ENCODE data around the gene NELFCD.

The NELFCD gene

DNA sequence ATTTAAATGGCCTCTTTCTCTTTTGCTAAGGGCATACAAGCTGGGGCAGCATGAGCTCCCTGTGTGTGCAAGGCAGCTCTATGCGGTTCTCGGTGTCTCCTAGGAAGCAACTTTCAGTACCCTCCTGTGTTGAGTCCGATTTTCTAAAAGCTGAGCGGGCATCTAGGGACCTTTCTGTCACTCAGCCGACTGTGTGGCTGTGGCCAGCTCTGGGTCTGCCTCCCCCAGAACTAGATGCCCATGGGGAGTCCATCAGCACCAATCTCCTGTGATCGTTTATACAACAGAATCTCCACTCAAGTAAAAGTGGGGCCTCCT lies 7.5 kb downstream of the NELFCD start:
- TF ChIP-seq POLR2A (IDR thresholded peaks at IDR 0.05; ENCODE audit: low read depth, low read length) (no peak), TAF1 (IDR thresholded peaks at IDR 0.05; ENCODE audit: borderline replicate concordance, low read depth, low read length) (no peak), POLR2AphosphoS5 (IDR thresholded peaks at IDR 0.05; ENCODE audit: low read depth, low read length) (no peak)
- FAIRE-seq (no peak), DNase-seq (ENCODE audit: insufficient read length) (no peak)

GRCh38 chr20:58989196-58989595 lies 8.1 kb downstream of the NELFCD start:
- DNase-seq (ENCODE audit: insufficient read length) = no peak
- TF ChIP-seq POLR2AphosphoS5 (IDR thresholded peaks at IDR 0.05; ENCODE audit: low read depth, low read length) = no peak
- TF ChIP-seq TAF1 (IDR thresholded peaks at IDR 0.05; ENCODE audit: borderline replicate concordance, low read depth, low read length) = no peak
- TF ChIP-seq POLR2A (IDR thresholded peaks at IDR 0.05; ENCODE audit: low read depth, low read length) = no peak
- no peak for FAIRE-seq

- TF ChIP-seq POLR2AphosphoS5 (IDR thresholded peaks at IDR 0.05; ENCODE audit: low read depth, low read length) (no peak), POLR2A (IDR thresholded peaks at IDR 0.05; ENCODE audit: low read depth, low read length) (no peak), TAF1 (IDR thresholded peaks at IDR 0.05; ENCODE audit: borderline replicate concordance, low read depth, low read length) (no peak)
- DNase-seq (ENCODE audit: insufficient read length) (no peak), FAIRE-seq (no peak)
Observed at GRCh38 chr20:58990651-58991445, 9.8 kb downstream of the NELFCD start.

- FAIRE-seq = no peak
- TF ChIP-seq TAF1 (IDR thresholded peaks at IDR 0.05; ENCODE audit: borderline replicate concordance, low read depth, low read length) (no peak), POLR2AphosphoS5 (IDR thresholded peaks at IDR 0.05; ENCODE audit: low read depth, low read length) (no peak), POLR2A (IDR thresholded peaks at IDR 0.05; ENCODE audit: low read depth, low read length) (no peak; the same call in 1 of the 2 replicates)
- DNase-seq (ENCODE audit: insufficient read length) = no peak
Observed at GRCh38 chr20:58991715-58992114, 10.7 kb downstream of the NELFCD start.

DNA sequence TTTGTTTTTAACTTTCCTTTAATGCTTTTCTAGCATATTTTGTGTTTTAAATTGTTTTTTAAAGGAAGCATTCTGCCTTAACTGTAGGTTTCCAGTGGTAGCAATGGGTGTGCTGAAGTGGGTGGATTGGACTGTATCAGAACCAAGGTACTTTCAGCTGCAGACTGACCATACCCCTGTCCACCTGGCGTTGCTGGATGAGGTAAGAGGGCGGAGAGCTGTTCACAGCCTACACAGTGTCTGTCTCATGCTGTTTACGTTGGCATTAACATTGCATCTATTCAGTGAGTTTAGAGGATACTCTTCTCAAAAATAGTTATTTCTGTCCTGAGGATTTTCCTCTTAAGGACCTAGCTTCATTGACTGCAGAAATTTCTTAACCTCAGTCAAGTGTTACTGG lies 11.9 kb downstream of the NELFCD start:
- no peak for DNase-seq (ENCODE audit: insufficient read length)
- FAIRE-seq = no peak
- no peak for TF ChIP-seq POLR2A (IDR thresholded peaks at IDR 0.05; ENCODE audit: low read depth, low read length)
- TF ChIP-seq POLR2AphosphoS5 (IDR thresholded peaks at IDR 0.05; ENCODE audit: low read depth, low read length) = no peak

DNA sequence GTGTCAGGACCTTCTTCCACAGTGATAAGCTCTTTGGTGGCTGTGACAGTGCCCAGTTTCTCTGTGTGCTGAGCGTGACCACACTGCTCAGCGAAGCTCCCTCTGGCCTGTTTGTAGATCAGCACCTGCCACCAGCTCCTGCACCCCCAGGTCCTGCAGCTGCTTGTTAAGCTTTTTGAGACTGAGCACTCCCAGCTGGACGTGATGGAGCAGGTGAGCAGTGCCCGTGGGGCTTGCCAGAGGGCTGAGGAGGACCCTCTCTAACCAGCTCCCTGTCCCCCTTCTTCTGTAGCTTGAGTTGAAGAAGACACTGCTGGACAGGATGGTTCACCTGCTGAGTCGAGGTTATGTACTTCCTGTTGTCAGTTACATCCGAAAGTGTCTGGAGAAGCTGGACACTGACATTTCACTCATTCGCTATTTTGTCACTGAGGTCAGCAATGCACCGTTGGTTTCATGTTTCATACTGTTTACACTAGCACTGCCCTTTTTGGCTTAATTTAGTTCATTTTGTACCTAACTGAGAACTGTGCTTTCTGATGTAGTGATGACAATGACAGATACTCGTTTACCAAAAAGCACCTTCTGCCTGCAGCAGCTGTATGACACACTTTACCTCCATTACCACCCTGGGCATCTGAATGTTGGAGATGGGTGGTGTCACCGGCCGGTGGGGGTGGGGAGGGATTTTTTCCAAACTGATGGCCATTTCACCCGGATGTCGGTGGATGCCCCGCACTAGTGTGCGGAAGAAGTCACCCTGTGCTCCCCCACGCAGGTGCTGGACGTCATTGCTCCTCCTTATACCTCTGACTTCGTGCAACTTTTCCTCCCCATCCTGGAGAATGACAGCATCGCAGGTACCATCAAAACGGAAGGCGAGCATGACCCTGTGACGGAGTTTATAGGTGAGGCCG lies 12.5 kb downstream of the NELFCD start:
- FAIRE-seq (peak; percentile 50), DNase-seq (ENCODE audit: insufficient read length) (no peak)

GRCh38 chr20:58994390-58995159 lies 13.5 kb downstream of the NELFCD start:
- no peak for TF ChIP-seq TAF1 (IDR thresholded peaks at IDR 0.05; ENCODE audit: borderline replicate concordance, low read depth, low read length)
- TF ChIP-seq POLR2A (IDR thresholded peaks at IDR 0.05; ENCODE audit: low read depth, low read length) = no peak
- no peak for TF ChIP-seq POLR2AphosphoS5 (IDR thresholded peaks at IDR 0.05; ENCODE audit: low read depth, low read length)
- FAIRE-seq = no peak
- DNase-seq (ENCODE audit: insufficient read length) = no peak

More for the DNA sequence above, 12.5 kb downstream of the NELFCD start:
- no peak for TF ChIP-seq TAF1 (IDR thresholded peaks at IDR 0.05; ENCODE audit: borderline replicate concordance, low read depth, low read length)
- 0 out of 2 replicates have a peak, but pooled peaks have one; percentile 38 for TF ChIP-seq POLR2A (IDR thresholded peaks at IDR 0.05; ENCODE audit: low read depth, low read length)
- peak; percentile 60 for TF ChIP-seq POLR2AphosphoS5 (IDR thresholded peaks at IDR 0.05; ENCODE audit: low read depth, low read length)

DNA sequence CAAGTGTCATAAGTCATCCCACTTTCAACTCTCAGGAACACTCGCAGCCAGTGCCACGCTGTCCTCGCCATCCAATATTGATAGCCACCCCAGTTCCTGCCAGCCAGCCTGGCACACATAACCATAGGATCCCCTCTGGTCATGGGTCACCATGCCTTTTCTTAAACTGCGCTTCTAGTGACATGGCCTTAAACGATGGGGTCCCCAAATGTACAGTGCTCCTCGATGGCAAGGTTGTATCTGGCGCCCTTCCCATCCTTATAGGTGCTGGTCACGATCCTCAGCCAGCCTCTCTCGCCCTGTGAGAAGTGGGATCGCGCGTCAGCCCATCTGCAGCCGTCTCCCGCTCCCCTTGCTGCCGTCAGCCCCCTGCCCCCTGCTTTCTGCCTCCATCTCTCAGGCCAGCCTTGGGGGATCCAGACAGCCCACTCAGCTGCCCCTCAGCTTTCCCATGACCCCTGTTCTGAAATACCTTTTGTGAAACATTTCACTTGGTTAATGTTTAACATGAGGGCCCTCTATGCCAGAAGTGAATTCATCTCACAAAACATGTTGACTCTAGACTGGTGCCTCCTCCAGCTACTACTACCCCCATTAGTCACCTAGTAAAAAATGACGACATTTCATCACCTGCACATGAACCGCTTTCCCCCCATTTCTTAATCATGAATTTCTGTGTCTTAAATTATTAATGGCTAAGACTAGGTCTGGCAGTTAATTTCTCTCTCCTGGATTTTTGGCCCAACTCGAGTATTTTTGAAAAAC lies 14.6 kb downstream of the NELFCD start:
- DNase-seq (ENCODE audit: insufficient read length) (no peak), FAIRE-seq (no peak)
- no peak for TF ChIP-seq TAF1 (IDR thresholded peaks at IDR 0.05; ENCODE audit: borderline replicate concordance, low read depth, low read length)
- TF ChIP-seq POLR2A (IDR thresholded peaks at IDR 0.05; ENCODE audit: low read depth, low read length) = peak; percentile 17; the same call in 1 of the 2 replicates
- TF ChIP-seq POLR2AphosphoS5 (IDR thresholded peaks at IDR 0.05; ENCODE audit: low read depth, low read length) = peak; percentile 62

- DNase-seq (ENCODE audit: insufficient read length) = no peak
- no peak for FAIRE-seq
- TF ChIP-seq POLR2A (IDR thresholded peaks at IDR 0.05; ENCODE audit: low read depth, low read length) (no peak), POLR2AphosphoS5 (IDR thresholded peaks at IDR 0.05; ENCODE audit: low read depth, low read length) (peak; percentile 64)
Observed at GRCh38 chr20:58996226-58996611, 15.2 kb downstream of the NELFCD start.

DNA sequence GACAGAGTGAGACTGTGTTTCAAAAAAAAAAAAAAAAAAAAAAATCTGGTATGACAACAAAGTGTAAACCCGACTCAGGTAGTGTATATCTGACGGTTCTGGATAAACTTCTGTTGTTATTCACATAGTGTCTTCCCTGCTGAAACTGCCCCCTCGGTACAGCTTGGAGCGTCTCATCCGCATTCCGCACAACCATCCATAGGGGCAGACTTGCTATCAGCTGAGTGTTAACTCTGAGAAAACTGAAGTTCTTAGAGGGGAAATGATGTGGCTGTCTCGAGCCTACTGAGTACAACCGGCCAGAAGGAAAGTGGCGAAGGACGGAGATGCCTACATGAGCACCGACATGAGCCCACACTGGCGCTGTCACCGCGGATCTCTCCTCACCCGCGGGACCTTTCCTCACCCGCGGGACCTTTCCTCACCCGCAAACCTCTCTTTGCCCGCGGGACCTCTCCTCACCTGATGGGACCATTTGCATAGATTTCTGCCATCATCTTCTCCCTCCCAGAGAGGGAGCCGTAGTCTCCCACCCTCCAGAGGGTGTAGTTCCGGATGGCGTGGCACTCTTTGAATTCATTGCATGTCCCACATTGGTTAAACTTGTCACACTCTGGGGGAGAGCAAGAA lies 16.2 kb downstream of the NELFCD start:
- peak; percentile 25 for TF ChIP-seq POLR2A (IDR thresholded peaks at IDR 0.05; ENCODE audit: low read depth, low read length)
- TF ChIP-seq TAF1 (IDR thresholded peaks at IDR 0.05; ENCODE audit: borderline replicate concordance, low read depth, low read length) = no peak
- peak; percentile 54; the same call in 1 of the 2 replicates for TF ChIP-seq POLR2AphosphoS5 (IDR thresholded peaks at IDR 0.05; ENCODE audit: low read depth, low read length)
- DNase-seq (ENCODE audit: insufficient read length) (no peak), FAIRE-seq (no peak)
